Breast epithelium (tissue), 3 donors: Measurements from ENCODE around the gene ADAMTS8.

Experiments used
- CTCF ChIP-seq, 3 donors: fragments of 450-650 bp; IDR thresholded peaks; one replicate each; pipeline ENCODE4 v1.5.1; 2016 to 2017; ENCODE audit warnings: antibody characterized with exemption in 3 of 3, mild to moderate bottlenecking in 3 of 3, moderate library complexity in 3 of 3
- POLR2A ChIP-seq: fragments of 450-650 bp; IDR thresholded peaks from one replicate; pipeline ENCODE4 v1.6.1; 2016; ENCODE audit warnings: antibody characterized with exemption, mild to moderate bottlenecking, moderate library complexity
- POLR2AphosphoS5 ChIP-seq, 3 donors: sonication (generic); formaldehyde crosslinking; IDR thresholded peaks; one replicate each; pipeline ENCODE4 v1.6.1; 2017; ENCODE audit warnings: antibody characterized with exemption in 3 of 3

- TF ChIP-seq POLR2A (no peak), POLR2AphosphoS5 (IDR thresholded peaks at IDR 0.05) (no peak), CTCF (IDR thresholded peaks at IDR 0.05) (no peak)
Measured at GRCh38 chr11:130442737-130443136, 14.3 kb upstream of the ADAMTS8 start.
